ENCODE data around the gene LYRM4.

Gene LYRM4

GRCh38 chr6:5241252-5241651 is 19.5 kb downstream of the LYRM4 start:
- DNase-seq, result no peak

- DNase-seq, result no peak
These were observed 22.4 kb downstream of the LYRM4 start for GRCh38 chr6:5238336-5238735.

GRCh38 chr6:5237805-5238204 is 22.9 kb downstream of the LYRM4 start:
- no peak for DNase-seq

- no peak for DNase-seq
These were observed 24.9 kb downstream of the LYRM4 start for GRCh38 chr6:5235830-5236229.

GRCh38 chr6:5234874-5235273 is 25.9 kb downstream of the LYRM4 start:
- no peak for DNase-seq

- DNase-seq, result no peak
These were observed 29.5 kb downstream of the LYRM4 start for GRCh38 chr6:5231289-5231688.

GRCh38 chr6:5230081-5230480 is 30.7 kb downstream of the LYRM4 start:
- no peak for DNase-seq

GRCh38 chr6:5229356-5229755 is 31.4 kb downstream of the LYRM4 start:
- DNase-seq, result no peak

- no peak for DNase-seq
These were observed 37.4 kb downstream of the LYRM4 start for GRCh38 chr6:5223309-5223708.

- no peak for DNase-seq
These were observed 40.3 kb downstream of the LYRM4 start for GRCh38 chr6:5220443-5220842.

GRCh38 chr6:5219011-5219691 is 41.6 kb downstream of the LYRM4 start:
- no peak for DNase-seq

GRCh38 chr6:5217356-5217755 is 43.4 kb downstream of the LYRM4 start:
- DNase-seq, result no peak

GRCh38 chr6:5215799-5216198 is 45.0 kb downstream of the LYRM4 start:
- DNase-seq, result no peak

- no peak for DNase-seq
These were observed 45.6 kb downstream of the LYRM4 start for GRCh38 chr6:5215159-5215558.

GRCh38 chr6:5214570-5215052 is 46.1 kb downstream of the LYRM4 start:
- DNase-seq, result no peak

GRCh38 chr6:5213836-5214235 is 46.9 kb downstream of the LYRM4 start:
- no peak for DNase-seq

- no peak for DNase-seq
These were observed 49.3 kb downstream of the LYRM4 start for GRCh38 chr6:5211492-5211891.

GRCh38 chr6:5208471-5208971 is 52.2 kb downstream of the LYRM4 start:
- DNase-seq, result no peak

- DNase-seq, result no peak
These were observed 52.7 kb downstream of the LYRM4 start for GRCh38 chr6:5208057-5208456.

- DNase-seq, result no peak
These were observed 53.7 kb downstream of the LYRM4 start for GRCh38 chr6:5206920-5207561.

GRCh38 chr6:5205877-5206850 is 54.6 kb downstream of the LYRM4 start:
- DNase-seq, result peak; percentile 86

GRCh38 chr6:5205035-5205507 is 55.7 kb downstream of the LYRM4 start:
- no peak for DNase-seq

- no peak for DNase-seq
These were observed 56.4 kb downstream of the LYRM4 start for GRCh38 chr6:5204376-5204775.
